Measurements from ENCODE around the gene COX17. TPM values are rescaled to one million over a fixed set of nuclear protein-coding genes. Genes with fewer than 3 reads are reported as not detected.
A peak's percentile ranks its signal among the peaks of the same experiment; 100 is the strongest.

The COX17 gene
- total RNA-seq, 2 donors from 2014 or later = 13.8 to 29.6 TPM

- DNase-seq (no peak), ATAC-seq (no peak)
- H3K4me3 ChIP-seq = no peak overlapping the region
- H3K27me3 ChIP-seq = no peaks in the 10 kb centered on the region
- intact Hi-C loops (cut with DNase I) = no loop called here
- H3K9me3 ChIP-seq = no peaks in the 10 kb centered on the region
- H3K4me1 ChIP-seq = peaks cover 11% of the 10 kb centered on the region
- TF ChIP-seq, protein P1, sequence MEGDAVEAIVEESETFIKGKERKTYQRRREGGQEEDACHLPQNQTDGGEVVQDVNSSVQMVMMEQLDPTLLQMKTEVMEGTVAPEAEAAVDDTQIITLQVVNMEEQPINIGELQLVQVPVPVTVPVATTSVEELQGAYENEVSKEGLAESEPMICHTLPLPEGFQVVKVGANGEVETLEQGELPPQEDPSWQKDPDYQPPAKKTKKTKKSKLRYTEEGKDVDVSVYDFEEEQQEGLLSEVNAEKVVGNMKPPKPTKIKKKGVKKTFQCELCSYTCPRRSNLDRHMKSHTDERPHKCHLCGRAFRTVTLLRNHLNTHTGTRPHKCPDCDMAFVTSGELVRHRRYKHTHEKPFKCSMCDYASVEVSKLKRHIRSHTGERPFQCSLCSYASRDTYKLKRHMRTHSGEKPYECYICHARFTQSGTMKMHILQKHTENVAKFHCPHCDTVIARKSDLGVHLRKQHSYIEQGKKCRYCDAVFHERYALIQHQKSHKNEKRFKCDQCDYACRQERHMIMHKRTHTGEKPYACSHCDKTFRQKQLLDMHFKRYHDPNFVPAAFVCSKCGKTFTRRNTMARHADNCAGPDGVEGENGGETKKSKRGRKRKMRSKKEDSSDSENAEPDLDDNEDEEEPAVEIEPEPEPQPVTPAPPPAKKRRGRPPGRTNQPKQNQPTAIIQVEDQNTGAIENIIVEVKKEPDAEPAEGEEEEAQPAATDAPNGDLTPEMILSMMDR (IDR thresholded peaks at IDR 0.05) = no peak
- TF ChIP-seq POLR2A (IDR thresholded peaks at IDR 0.05) = no peak
- WGBS, 2 donors = 79 to 87% methylated on average over 2 of the region's 2 CpGs
- H3K36me3 ChIP-seq (replicated peaks in 1 of 2; ENCODE audit: insufficient read depth in 1 of 2, low read depth in 2 of 2) = peaks cover 0 to 3% of the 10 kb centered on the region in 2 donors
- H3K27ac ChIP-seq = no peak overlapping the region
Observed at GRCh38 chr3:119663885-119664284, 13.3 kb downstream of the COX17 start.

- intact Hi-C loops (cut with DNase I) = no loop called here
- peaks cover 11% of the 10 kb centered on the region for H3K4me1 ChIP-seq
- H3K4me3 ChIP-seq = no peak overlapping the region
- DNase-seq (no peak), ATAC-seq (no peak)
- no peaks in the 10 kb centered on the region for H3K36me3 ChIP-seq (replicated peaks in 1 of 2; ENCODE audit: insufficient read depth in 1 of 2, low read depth in 2 of 2)
- H3K9me3 ChIP-seq = no peaks in the 10 kb centered on the region
- TF ChIP-seq, protein P1 (IDR thresholded peaks at IDR 0.05) = no peak
- TF ChIP-seq POLR2A (IDR thresholded peaks at IDR 0.05) = no peak
- H3K27ac ChIP-seq = no peak overlapping the region
- H3K27me3 ChIP-seq = no peaks in the 10 kb centered on the region
- 64 to 81% methylated on average over 1 of the region's 1 CpG for WGBS, 2 donors
Observed at GRCh38 chr3:119662604-119663373, 14.4 kb downstream of the COX17 start.

DNA sequence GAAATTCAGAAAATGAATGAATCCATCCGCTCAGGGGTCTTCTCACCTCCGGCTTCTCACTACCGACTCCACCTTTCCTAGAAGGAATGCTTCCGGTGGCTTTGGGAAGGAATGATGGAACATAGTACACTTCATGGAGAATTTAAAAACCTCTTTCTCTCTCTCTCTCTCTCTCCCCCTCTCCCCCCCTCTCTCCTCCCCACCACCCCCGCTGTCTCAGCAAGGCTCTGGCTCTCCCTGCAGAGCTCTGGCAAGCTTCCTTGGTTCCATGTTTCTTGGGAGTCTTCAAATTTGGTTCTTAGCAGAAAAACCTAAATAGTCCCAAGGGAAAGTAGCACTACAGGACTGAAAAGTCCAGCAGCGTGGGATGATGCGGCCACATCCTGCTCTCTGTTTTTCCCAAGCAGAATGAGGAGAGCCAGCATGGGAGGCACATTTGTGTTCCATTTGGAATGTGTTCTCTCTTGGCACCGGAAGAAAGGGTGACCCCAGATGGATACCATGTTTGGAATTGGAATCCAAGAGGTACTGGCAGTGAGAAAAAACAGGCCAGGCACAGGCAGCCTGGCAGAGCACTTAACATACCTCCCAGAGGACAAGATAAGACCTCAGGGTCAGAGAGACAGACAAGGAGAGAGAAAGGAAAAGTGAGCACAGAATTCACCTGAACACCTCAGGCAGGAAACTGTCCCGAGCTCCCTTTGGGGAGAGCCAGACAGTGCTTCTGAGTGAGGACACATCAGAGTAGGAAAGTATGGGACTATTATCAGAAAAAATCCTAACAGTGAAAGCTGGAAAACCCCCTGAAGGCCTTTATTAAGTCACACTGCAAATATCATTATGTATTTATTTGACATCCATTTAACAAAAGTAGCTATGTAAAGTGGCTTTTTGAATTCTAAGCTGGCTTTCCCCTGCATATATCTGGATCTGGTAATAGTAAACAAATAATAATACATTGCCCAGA is 16.4 kb downstream of the COX17 start, which contains the start of gene POPDC2:
POPDC2 (minus strand) TSS at position 116 of the 967 bp plus-strand sequence. CDS start 166 bp downstream, outside the sequence.
- H3K4me3 ChIP-seq = no peak within 1 kb of the TSS

DNA sequence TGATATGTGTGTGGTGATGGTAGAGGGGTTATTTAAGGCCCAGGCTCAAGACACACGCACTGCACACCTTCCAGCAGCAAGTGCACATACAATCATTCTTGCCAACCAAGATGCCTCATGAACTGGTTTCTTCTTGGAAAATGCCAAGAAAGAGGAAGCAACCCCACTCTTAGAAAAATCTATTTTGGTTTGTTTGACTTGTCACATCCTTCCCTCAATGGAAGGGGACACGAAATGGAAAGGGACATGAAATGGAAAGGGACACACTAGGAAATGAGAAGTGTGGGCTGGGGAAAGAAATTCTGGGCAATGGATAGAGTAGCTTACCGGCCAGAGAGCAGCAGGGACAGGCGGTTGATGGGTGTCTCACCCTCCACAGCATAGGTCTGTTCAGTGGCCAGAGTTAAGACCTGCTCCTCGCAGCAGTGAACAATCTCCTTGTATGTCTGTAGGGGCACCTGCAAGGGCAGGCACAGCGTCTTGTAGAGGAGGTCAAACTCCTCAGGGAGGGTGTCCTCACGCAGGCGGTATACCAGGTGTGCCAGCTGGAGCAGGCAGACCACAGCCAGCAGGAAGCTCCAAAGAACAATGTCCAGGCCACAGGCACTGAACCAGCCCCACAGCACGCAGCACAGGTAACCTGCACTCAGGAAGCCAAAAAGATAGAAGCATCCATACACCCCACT is 17.5 kb downstream of the COX17 start:
- H3K27me3 ChIP-seq = no peaks in the 10 kb centered on the region
- H3K27ac ChIP-seq = no peak overlapping the region
- H3K4me3 ChIP-seq = no peak overlapping the region
- ATAC-seq (no peak), DNase-seq (no peak)
- 79 to 92% methylated on average over 8 to 9 of the region's 9 CpGs for WGBS, 2 donors
- no peaks in the 10 kb centered on the region for H3K9me3 ChIP-seq
- intact Hi-C loops (cut with DNase I) = no loop called here
- no peaks in the 10 kb centered on the region for H3K36me3 ChIP-seq (replicated peaks in 1 of 2; ENCODE audit: insufficient read depth in 1 of 2, low read depth in 2 of 2)
- TF ChIP-seq POLR2A (IDR thresholded peaks at IDR 0.05) = no peak
- TF ChIP-seq, protein P1 (IDR thresholded peaks at IDR 0.05) = no peak
- H3K4me1 ChIP-seq = peaks cover 11% of the 10 kb centered on the region

More for the DNA sequence above, 16.4 kb downstream of the COX17 start, which contains the start of gene POPDC2:
- intact Hi-C loops (cut with DNase I) = no loop called here
- no peaks in the 10 kb centered on the region for H3K36me3 ChIP-seq (replicated peaks in 1 of 2; ENCODE audit: insufficient read depth in 1 of 2, low read depth in 2 of 2)
- H3K27ac ChIP-seq = peak within 1 kb of the TSS in 1 of 4 donors; percentile 19
- TF ChIP-seq, protein P1 (IDR thresholded peaks at IDR 0.05) = no peak
- TF ChIP-seq POLR2A (IDR thresholded peaks at IDR 0.05) = no peak
- peaks cover 11% of the 10 kb centered on the region for H3K4me1 ChIP-seq
- peak; percentile 27 for ATAC-seq
- 69 to 81% methylated on average over 9 of the region's 9 CpGs for WGBS, 2 donors
- no peaks in the 10 kb centered on the region for H3K9me3 ChIP-seq
- no peak for DNase-seq
- H3K27me3 ChIP-seq = no peaks in the 10 kb centered on the region
